ENCODE data around the gene TBX10.

DNA sequence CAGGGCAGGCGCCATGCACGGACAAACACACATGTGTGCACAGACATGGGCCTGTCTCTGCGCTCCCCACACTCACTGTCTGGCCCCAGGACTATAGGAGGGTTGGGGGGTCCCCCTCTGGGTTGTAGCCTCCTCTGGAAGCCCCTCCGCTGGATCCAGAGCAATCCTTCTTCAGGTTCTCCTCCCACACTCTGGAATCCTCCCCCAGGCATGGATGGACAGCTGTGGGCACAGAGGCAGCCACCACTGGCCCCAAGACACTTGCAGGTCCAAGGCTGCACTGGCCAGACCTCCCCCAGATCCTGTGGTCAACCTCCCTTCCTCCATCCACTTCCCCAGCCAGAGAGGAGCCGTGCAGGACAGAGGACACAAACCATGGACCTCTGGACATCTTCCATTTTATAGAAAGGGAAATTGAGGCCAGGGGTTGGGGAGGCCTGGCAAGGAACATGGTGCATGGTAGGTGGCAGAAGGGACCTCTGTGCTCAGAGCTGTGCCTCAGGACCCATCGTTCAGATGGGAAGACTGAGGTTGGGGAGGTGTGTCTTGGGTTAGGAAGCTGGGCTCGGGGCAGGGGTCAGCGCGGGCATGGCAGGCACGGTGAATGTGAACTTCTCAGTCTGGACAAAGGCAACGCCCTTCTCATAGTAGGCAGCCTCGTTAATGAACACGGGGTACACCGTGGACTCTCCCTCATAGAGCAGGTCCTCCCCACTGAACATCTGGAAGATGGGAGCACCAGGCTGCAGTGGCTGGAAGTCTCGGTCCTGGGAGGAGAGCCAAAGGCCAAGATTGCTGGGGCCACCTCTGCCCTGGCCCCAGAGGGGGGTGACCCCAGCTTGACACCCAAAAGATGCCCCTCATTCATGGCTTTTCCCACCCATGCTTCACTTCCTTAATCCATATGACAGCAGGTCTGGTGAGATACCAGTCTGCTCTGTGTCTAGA lies 2.9 kb upstream of the TBX10 start:
- TF ChIP-seq, protein P1, sequence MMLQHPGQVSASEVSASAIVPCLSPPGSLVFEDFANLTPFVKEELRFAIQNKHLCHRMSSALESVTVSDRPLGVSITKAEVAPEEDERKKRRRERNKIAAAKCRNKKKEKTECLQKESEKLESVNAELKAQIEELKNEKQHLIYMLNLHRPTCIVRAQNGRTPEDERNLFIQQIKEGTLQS (IDR thresholded peaks at IDR 0.05; ENCODE audit: insufficient read depth, low read depth, low read length): no peak
- TF ChIP-seq, protein P2, sequence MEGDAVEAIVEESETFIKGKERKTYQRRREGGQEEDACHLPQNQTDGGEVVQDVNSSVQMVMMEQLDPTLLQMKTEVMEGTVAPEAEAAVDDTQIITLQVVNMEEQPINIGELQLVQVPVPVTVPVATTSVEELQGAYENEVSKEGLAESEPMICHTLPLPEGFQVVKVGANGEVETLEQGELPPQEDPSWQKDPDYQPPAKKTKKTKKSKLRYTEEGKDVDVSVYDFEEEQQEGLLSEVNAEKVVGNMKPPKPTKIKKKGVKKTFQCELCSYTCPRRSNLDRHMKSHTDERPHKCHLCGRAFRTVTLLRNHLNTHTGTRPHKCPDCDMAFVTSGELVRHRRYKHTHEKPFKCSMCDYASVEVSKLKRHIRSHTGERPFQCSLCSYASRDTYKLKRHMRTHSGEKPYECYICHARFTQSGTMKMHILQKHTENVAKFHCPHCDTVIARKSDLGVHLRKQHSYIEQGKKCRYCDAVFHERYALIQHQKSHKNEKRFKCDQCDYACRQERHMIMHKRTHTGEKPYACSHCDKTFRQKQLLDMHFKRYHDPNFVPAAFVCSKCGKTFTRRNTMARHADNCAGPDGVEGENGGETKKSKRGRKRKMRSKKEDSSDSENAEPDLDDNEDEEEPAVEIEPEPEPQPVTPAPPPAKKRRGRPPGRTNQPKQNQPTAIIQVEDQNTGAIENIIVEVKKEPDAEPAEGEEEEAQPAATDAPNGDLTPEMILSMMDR (IDR thresholded peaks at IDR 0.05; ENCODE audit: control extremely low read depth in 1 of 3, insufficient read depth in 1 of 3, low read depth in 1 of 3, low read length in 3 of 3): no peak
- TF ChIP-seq POLR2AphosphoS5 (IDR thresholded peaks at IDR 0.05; ENCODE audit: low read depth, low read length): no peak
